ENCODE measurements around the gene CCL21. TPM values are rescaled to one million over a fixed set of nuclear protein-coding genes. Genes with fewer than 3 reads are reported as not detected.

CCL21 gene
- total and polyA plus RNA-seq, 2 of the 8 experiments (the other 6 are each of a cell fraction or from before 2014, with no cell fraction given), result not detected

- Histone ChIP-seq H2BK120ac (replicated peaks; ENCODE audit: low read depth, low read length) (no peak overlapping the region), H3K23ac (ENCODE audit: insufficient read length) (no peak overlapping the region), H3K18ac (ENCODE audit: extremely low read depth, low read length) (no peak overlapping the region), H3K9me3 (ENCODE audit: insufficient read depth in 2 of 2, low read depth in 1 of 2, low read length in 1 of 2) (no peaks in the 10 kb centered on the region), H3K36me3 (ENCODE audit: control insufficient read depth in 2 of 4, insufficient read depth in 4 of 4, low read length in 3 of 4) (no peaks in the 10 kb centered on the region), H3K27me3 (replicated peaks in 1 of 4; ENCODE audit: control insufficient read depth in 3 of 4, extremely low read depth in 1 of 4, insufficient read depth in 3 of 4, low read length in 3 of 4) (no peaks in the 10 kb centered on the region), H3K14ac (ENCODE audit: insufficient read length) (no peak overlapping the region), H3K4me1 (replicated peaks in 1 of 4; ENCODE audit: control insufficient read depth in 3 of 4, insufficient read depth in 4 of 4, low read length in 3 of 4) (no peaks in the 10 kb centered on the region), H3K56ac (replicated peaks; ENCODE audit: insufficient read length, low read depth, low read length) (no peak overlapping the region), H3K4me2 (ENCODE audit: insufficient read depth in 1 of 2, low read depth in 2 of 2, low read length in 2 of 2) (no peak overlapping the region), H4K20me1 (replicated peaks in 1 of 2; ENCODE audit: control insufficient read depth in 1 of 2, insufficient read depth in 2 of 2, low read length in 2 of 2) (no peaks in the 10 kb centered on the region), H3K9ac (replicated peaks in 1 of 4; ENCODE audit: extremely low read depth in 1 of 4, low read depth in 3 of 4, low read length in 3 of 4) (no peak overlapping the region), H3K4ac (replicated peaks; ENCODE audit: insufficient read length, low read depth, low read length) (no peak overlapping the region), H2AK5ac (ENCODE audit: low read depth, low read length) (no peak overlapping the region), H2BK20ac (ENCODE audit: low read length) (no peak overlapping the region), H4K5ac (ENCODE audit: insufficient read length, low read depth, low read length) (no peak overlapping the region), H3K79me2 (ENCODE audit: control insufficient read depth in 1 of 2, insufficient read depth in 2 of 2, low read length in 2 of 2) (no peaks in the 10 kb centered on the region), H4K8ac (ENCODE audit: extremely low read depth, insufficient read depth, low read length) (no peak overlapping the region), H3K79me1 (ENCODE audit: low read depth, low read length) (no peaks in the 10 kb centered on the region), H2BK5ac (ENCODE audit: low read depth, low read length) (no peak overlapping the region), H3K27ac (ENCODE audit: low read depth, low read length) (no peak overlapping the region), H2AFZ (ENCODE audit: low read length) (no peak overlapping the region), H4K91ac (replicated peaks; ENCODE audit: insufficient read length, low read length) (no peak overlapping the region), H3K23me2 (ENCODE audit: low read depth, low read length) (no peaks in the 10 kb centered on the region), H3K4me3 (ENCODE audit: extremely low read depth in 1 of 4, insufficient read depth in 2 of 4, low read depth in 3 of 4, low read length in 4 of 4) (no peak overlapping the region), H2BK15ac (ENCODE audit: low read length) (no peak overlapping the region), H2BK12ac (ENCODE audit: low read depth, low read length) (no peak overlapping the region)
- CTCF ChIA-PET (ENCODE audit: partially characterized antibody), result interaction anchor here (0.6 to 4.4 kb wide), 50 partner anchors 13 to 1340 kb away, joined by 3 to 80 read pairs (median 4); partner anchors contain the start of gene PIGO
- TF ChIP-seq CBX5 (IDR thresholded peaks at IDR 0.05; ENCODE audit: low read depth, low read length) (no peak), SIX5 (IDR thresholded peaks at IDR 0.05; ENCODE audit: low read depth, low read length) (no peak), SIN3A (conservative IDR thresholded peaks at IDR 0.05 in 1 of 2, IDR thresholded peaks at IDR 0.05 in 1 of 2; ENCODE audit: low read depth in 1 of 2, low read length in 2 of 2) (no peak), PHF8 (conservative IDR thresholded peaks at IDR 0.05; ENCODE audit: low read depth, low read length) (no peak), SP4 (IDR thresholded peaks at IDR 0.05; ENCODE audit: low read length) (no peak), KDM4A (IDR thresholded peaks at IDR 0.05; ENCODE audit: low read depth, low read length, severe bottlenecking) (no peak), POLR2A (IDR thresholded peaks at IDR 0.05; ENCODE audit: control extremely low read depth in 1 of 2, low read depth in 2 of 2, low read length in 2 of 2) (no peak), NRF1 (IDR thresholded peaks at IDR 0.05; ENCODE audit: low read depth, low read length) (no peak), KDM1A (IDR thresholded peaks at IDR 0.05; ENCODE audit: borderline replicate concordance, low read length) (no peak), CEBPB (IDR thresholded peaks at IDR 0.05; ENCODE audit: low read depth, low read length) (no peak), BRCA1 (IDR thresholded peaks at IDR 0.05; ENCODE audit: low read depth, low read length) (no peak), MAX (IDR thresholded peaks at IDR 0.05) (no peak), RBBP5 (IDR thresholded peaks at IDR 0.05; ENCODE audit: borderline replicate concordance, low read depth, low read length) (no peak)
- FAIRE-seq (no peak), DNase-seq (ENCODE audit: low read depth in 1 of 2, low spot score in 2 of 2) (no peak)
- 84% methylated on average over 13 of the region's 13 CpGs; no CpG with 5 or more reads in 1 of the 2 experiments for WGBS, 2 experiments (ENCODE audit: extremely low coverage in 1 of 2, insufficient coverage in 1 of 2, insufficient read length in 1 of 2, insufficient replicate concordance in 2 of 2, low coverage in 1 of 2, low lambda C conversion rate in 2 of 2, missing lambda C conversion rate in 1 of 2)
- POLR2A ChIA-PET (ENCODE audit: partially characterized antibody), result no interaction called here
These were observed 49.6 kb upstream of the CCL21 start for GRCh38 chr9:34759432-34760134.

Measured in H1 (cell line).